GM11168 (cell line): ENCODE measurements around the gene AGFG1.
"Not testable (repeated sequence)": the region's sequence is repeated elsewhere in the genome, so short reads cannot be mapped to it uniquely, and the experiment has no call there.

Source experiments
- in situ Hi-C: fragments of 300-500 bp; cut with MboI; formaldehyde crosslinking; loops from one replicate; pipeline ENCODE4 v1.12.0; 2022; ENCODE audit warnings: low sequenced_read_pairs; ENCODE audit not compliant: unreplicated experiment

Gene AGFG1

DNA sequence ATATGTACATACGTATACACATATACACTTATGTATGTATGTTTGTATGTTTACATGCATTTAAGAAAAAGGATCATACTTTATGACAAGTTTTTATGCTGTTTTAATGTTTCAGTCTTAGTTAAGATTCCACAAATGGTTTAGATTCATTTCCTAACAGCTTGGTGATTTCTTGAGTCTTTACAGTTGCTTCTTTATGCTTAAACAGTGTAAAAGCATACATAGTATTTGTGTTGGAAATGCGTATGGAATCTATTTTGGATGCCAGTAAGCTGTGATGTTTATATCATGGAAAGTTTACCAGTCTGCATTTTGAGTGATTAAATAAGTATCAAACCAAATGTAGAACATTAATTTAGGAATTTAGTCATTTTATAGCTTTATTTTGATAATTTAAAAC, 55.4 kb downstream of the AGFG1 start:
- in situ Hi-C loops, result no loop called here

DNA sequence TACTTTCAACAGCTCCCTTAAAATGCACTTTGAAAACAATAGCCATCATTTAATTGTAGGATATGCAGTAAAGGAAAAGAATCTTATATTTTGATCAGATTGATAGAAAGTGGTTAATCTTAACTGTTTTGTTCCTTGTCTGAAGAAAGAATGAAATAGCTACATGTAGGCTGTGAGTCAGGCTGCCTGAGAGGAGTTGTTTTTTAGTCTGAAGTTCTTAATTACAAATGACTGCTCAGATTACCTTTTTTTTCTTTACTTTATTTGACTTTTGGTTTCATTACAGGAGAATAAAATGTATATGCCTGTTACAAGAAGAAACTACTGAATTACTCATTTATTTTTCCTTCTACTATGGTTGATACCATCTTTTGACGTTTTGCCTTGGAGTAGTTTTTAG, 56.8 kb downstream of the AGFG1 start:
- in situ Hi-C loops, result no loop called here

DNA sequence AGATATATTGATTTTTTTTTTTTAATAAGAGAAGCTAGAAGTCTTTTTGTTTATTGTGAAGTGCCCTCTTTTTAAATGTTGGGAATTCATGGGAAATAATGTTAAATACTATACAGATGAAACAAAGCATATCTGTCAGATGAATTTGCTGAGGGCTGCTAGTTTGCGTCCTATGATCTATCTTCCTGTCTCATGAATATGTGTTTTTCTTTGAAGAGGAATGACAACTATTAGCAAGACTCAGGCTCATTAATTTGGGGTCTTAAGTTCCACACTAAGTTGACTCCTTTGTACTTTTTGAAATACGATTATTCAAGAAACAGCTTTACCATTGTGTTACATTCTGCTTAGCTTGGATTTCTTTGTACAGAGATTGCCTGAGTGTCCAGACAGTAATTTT, 57.9 kb downstream of the AGFG1 start:
- in situ Hi-C loops, result no loop called here

DNA sequence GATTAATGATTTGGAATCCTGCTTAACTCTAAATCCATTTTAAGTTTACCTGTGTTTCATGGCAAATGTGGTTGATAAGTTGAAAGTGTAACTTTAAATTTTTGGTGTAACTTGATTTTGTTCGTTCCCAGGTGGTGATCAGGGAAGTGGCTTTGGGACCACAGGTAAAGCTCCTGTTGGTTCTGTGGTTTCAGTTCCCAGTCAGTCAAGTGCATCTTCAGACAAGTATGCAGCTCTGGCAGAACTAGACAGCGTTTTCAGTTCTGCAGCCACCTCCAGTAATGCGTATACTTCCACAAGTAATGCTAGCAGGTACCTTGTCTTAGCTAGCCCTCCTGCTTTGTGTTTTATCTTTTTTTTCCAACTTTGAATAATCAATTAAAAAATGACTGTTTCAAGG, 62.8 kb downstream of the AGFG1 start:
- in situ Hi-C loops, result no loop called here

DNA sequence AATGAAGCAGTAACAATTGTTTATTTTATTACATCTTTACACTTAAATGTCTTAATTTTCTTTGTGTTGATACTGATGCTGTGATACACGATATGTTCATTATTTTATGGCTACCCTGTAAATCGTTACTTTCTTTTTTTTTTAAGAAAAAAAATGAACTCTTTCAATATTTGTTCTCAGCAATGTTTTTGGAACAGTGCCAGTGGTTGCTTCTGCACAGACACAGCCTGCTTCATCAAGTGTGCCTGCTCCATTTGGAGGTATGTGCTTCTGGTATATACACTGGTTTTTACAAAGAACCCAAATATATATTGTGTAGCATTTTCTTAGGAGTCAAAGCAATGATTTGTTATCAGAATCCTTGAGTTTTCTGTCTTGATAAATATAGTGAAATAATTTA, 64.5 kb downstream of the AGFG1 start:
- in situ Hi-C loops, result no loop called here

DNA sequence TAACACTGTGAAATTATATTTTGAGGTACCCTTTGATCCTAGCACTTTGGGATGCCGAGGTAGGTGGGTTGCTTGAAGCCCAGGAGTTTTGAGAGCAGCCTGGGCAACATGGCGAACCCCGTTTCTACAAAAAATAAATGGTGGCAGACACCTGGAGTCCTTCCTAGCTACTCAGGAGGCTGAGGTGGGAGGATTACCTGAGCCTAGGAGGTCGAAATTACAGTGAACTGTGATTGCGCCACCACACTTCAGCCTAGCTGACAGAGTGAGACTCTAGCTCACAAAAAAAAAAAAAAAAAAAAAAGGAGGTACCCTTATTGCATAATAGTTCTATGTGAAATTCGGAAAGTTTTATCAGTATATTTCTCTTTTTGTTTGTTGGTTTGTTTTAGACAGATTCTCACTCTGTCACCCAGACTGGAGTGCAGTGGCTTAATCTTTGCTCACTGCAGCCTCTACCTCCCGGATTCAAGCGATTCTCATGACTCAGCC, 67.6 kb downstream of the AGFG1 start:
- in situ Hi-C loops, result no loop called here

DNA sequence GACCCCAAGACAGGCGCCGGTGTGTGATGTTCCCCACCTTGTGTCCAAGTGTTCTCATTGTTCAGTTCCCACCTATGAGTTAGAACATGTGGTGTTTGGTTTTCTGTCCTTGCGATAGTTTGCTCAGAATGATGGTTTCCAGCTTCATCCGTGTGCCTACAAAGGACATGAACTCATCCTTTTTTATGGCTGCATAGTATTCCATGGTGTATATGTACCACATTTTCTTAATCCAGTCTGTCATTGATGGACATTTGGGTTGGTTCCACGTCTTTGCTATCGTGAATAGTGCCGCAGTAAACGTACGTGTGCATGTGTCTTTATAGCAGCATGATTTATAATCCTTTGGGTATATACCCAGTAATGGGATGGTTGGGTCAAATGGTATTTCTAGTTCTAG, 68.4 kb downstream of the AGFG1 start:
- in situ Hi-C loops, result not testable (repeated sequence)

DNA sequence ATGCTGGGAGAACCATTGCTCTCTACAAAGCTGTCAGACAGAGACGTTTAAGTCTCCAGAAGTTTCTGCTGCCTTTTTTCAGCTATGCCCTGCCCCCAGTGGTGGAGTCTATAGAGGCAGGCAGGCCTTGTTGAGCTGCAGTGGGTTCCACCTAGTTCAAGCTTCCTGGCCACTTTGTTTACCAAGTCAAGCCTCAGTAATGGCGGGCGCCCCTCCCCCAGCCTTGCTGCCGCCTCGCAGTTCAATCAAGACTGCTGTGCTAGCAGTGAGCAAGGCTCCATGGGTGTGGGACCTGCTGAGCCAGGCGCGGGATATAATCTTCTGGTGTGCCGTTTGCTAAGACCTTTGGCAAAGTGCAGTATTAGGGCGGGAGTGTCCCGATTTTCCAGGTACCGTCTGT, 74.0 kb downstream of the AGFG1 start:
- in situ Hi-C loops, result no loop called here

DNA sequence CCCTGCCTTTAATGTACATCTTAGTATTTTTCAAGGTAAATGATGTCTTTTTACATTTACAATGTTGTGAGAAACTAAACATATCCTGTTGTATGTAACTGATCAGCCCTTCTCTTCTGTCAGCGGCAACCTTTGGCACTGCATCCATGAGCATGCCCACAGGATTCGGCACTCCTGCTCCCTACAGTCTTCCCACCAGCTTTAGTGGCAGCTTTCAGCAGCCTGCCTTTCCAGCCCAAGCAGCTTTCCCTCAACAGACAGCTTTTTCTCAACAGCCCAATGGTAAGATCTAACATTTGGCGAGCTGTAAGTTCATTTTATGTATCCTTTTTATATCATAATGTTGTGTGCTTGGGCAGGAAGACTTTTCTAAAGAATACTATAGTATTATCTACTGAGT, 79.9 kb downstream of the AGFG1 start:
- in situ Hi-C loops, result no loop called here

DNA sequence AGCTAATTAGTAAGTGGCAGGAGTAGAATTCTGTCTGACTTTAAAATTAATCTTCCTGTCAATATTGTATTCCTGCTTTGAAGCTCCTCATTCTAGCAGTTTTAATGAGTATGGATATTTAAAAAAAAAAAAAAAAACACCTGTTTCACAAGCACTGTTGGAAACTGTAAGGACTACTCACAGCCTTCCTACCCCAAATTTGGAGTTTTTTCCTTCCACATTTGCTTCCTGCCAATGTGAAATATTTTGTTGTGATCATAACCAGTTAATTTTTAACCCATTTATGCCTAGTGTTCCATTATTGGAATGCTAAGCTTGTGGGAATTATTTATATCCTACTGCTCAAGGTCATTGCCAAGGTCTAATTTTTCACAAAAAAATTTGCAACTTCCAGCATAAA, 90.6 kb downstream of the AGFG1 start:
- in situ Hi-C loops, result no loop called here

DNA sequence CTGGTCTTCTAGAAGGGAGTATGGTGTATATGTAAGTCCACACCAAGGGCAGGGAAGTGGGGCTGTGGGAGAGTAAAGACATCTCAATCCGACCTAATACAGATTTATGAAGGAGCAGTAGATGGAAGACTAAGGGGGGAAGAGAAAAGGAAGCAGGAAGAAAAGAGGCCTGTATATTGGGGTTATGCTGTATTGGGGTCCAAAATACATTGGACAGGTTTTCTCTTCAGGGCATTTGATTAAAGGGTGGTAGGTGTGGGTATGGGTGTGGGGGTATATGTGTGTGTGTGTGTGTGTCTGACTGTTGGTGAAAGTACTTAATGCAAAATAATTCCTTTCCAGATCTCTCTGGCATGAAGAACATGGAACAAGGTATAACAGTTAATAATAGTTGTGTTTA, 93.1 kb downstream of the AGFG1 start:
- in situ Hi-C loops, result no loop called here

DNA sequence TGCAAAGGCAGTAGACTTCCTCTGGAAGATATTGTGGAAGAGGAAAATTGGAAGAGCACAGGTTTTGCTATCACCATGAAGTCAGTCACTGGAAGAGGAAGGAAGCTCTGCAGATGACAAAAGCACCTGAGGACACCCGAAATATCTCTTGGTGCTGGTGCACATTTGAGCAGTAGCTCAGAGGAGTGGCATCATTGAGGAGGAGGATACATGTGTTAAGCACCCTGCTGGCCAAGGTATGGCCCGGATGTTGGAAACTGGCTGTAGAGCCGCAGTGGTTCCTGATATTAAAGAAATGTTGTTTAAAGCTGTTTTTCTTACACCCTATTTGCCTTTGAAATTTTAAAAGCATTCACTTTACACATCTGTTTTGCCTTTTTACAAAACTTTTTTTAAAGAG, 94.1 kb downstream of the AGFG1 start:
- in situ Hi-C loops, result no loop called here

DNA sequence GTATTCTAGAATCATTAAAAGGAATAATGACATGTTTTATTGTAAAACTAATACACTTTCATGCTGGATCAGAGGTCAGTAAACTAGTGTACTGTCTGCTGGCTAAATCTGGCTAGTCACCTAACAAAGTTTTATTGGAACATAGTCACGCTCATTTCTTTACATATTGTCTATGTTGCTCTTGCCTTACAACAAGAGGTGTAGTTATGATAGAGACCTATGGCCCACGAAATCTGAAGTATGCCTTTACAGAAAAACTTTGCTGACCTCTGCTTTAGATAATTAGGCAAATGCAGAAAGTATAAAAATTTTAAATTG, 96.9 kb downstream of the AGFG1 start:
- in situ Hi-C loops, result no loop called here

DNA sequence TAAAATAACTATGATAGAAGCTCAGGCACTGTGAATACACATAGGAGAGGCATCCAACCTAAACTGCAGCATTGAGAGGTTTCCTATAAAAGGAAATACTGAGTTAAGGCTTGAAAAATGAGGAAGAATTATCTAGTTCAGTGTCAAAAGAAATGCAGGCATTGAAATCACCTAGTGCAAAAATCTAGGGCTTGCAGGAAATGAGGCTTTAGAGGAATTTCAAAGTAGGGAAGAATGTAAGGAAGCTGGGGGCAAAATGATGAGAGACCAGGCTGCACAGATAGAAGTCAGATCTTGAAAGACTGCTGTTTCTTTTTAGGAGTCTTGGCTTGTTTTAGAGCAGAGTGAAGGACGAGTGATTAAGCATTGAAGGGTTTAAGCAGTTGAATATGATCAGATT, 98.7 kb downstream of the AGFG1 start:
- in situ Hi-C loops, result no loop called here

DNA sequence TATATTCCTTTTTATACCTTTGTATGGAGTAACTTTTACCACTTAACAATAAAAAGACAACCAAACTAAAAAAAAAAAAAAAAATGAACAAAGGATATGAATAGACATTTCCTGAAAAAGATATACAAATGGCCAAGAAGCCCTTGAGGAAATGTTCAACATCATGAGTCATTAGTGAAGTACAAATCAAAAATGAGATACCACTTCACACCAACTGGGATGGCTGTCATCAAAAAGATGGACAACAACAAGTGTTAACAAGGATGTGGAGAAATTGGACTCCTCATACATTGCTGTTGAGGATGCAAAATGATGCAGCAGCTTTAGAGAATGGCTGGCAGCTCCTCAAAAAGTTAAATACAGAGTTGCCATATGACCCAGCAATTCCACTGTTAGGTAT, 104.2 kb downstream of the AGFG1 start:
- in situ Hi-C loops, result no loop called here

DNA sequence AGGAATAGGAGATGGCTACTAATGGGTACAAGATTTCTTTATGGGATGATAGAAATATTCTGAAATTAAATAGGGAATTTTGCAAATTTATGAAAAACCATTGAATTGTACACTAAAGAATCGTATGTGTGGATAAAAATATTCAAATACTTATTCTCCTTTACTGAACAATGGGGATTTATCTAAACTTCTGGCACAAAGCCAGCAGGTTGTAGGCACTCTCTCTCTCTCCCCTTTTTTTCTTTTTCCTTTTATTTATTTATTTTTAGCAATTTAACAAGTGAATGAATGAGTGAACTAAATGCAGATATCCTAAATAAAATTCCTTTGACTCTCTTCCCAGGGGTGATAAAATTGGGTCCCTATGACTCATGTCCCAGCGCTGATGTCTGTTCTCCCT, 104.9 kb downstream of the AGFG1 start:
- in situ Hi-C loops, result no loop called here

DNA sequence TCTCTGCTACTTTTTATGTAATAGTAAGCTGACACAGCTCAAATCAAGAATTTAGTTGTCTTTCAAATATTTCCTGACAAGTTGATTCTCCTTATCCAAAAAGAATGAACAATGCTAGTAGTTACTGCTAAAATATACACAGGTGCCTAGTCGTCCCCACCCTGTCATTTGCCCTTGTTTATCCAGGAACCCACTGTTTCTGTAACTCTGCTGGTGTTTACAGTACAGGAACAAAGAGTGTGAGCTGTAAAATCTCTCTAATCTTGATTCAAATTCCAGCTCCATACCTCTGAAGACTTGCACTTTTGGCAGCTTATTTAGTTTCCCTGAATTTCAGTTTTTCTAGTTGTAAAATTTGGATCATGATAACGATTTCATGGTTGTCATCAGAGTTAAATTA, 105.6 kb downstream of the AGFG1 start:
- in situ Hi-C loops, result no loop called here

DNA sequence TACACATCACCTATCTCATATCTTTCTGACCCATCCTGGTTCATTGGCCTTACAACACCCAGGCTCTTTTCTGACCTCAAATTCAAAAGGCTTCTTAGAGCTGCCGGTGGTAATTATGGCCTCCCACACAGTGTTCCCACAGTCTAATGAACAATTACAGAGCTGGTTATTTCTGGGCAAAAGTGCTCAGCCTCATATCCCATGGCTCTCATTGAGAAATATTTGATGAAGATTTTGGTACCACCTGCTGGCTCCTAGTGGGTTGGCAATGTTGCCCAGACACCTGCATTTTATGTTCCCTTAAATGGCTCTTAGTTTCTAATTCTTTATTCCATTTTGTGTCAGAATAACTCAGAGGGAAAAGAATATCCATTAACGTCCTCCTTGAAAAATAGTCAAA, 106.7 kb downstream of the AGFG1 start:
- in situ Hi-C loops, result no loop called here

DNA sequence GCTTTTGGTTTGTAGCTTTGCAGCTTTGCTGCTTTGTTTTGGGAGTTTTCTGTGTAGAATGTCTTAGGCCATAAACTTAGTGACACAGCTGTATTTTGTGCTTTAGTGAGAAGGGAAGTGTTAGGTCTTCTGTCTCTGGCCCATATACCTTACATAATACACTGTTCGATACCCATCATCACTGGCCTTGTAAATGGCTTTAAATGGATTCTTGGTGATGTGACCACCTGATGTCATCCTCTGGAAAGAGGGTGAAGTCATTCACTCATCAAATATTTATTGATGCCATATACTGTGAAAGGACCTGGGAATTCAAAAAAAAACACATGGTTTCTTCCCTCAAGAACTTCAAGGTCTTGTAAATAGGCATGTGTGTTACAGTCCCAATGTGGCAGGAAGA, 107.8 kb downstream of the AGFG1 start:
- in situ Hi-C loops, result no loop called here

DNA sequence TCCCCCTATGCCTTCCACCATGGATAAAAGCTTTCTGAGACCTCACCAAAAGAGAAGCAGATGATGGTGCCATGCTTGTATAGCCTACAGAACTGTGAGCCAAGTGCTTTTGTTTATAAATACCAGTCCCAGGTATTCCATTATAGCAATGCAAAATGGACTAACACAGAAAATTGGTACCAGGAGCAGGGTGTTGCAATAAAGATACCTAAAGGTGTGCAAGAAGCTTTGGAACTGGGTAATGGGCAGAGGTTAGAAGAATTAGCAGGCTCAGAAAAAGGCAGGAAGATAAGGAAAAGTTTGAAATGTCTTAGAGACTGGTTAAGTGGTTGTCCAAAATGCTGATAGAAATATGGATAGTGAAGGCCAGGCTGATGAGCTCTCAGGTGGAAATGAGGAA, 110.4 kb downstream of the AGFG1 start:
- in situ Hi-C loops, result no loop called here

DNA sequence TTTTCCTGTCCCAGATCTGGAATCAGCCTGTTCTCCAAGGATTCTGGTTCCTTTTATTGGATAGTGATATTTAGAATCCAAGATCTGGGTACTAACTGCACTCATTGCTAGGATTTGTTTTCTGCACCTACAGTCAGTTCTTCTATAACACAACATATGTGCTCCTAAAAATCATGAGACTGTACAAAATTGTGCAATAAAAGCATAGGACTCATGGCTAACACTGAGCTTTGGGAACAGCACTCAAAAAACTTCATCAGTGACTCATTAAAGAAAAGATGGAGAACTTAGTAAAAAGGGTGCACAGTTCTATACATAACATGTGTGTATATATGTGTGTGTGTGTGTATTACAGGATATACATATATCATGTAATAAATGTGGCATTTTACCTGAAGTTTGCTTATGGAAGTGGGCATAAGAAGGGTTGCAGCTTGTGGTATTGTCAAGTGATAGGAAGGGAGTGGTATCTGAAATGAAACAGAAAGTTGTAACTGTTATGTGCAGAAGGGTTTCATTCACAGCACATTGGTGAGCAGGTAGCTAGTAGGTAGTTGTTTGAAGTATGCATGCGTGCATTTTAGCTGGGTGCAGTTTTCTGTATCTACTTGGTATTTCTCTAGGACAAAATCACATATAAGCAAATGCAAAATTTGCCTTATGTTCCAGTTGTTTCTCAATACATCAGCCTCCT, 120.9 kb downstream of the AGFG1 start:
- in situ Hi-C loops, result no loop called here

DNA sequence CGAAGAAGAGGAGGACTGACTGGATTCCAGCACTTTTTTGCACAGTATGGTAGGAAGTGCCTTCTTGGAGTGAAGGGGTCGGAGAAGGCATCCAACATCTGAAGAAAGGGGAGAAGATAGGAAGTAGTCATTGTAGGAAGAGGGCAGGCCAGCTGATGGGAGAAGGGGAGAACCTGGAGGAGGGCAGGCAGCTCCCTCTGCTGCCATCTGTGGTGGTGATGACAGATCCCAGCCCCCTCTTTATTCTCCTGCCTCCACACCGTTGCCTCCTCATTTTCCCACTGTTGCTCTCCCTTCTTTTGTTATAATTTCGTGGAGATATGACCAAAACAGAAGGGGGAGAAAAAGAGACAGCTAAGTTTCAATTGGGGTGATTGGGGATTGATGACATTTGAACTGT, 123.8 kb downstream of the AGFG1 start:
- in situ Hi-C loops, result no loop called here

DNA sequence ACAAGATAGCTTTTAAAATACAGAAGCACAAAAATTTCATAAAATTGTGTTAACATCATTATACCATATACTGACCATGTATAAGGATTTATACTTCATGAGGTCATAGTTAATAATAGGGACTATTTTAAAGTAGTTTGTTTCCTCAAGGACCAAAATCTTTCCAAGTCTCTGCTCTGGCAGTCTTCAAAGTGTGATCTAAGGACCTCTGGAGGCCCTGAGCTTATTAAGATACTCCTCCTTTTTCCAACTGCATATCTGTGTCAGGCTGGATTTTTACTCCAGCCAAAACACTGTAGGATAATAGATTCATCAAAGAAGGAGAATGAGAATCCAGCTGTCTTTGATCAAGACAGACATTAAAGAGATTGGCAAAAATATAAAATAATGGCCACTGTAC, 125.1 kb downstream of the AGFG1 start:
- in situ Hi-C loops, result no loop called here
